ENCODE measurements around the gene XRCC1. TPM values are rescaled to one million over a fixed set of nuclear protein-coding genes. Genes with fewer than 3 reads are reported as not detected.

XRCC1 gene
- total RNA-seq, 1 experiment from 2014 or later, result 37.4 TPM

GRCh38 chr19:43584484-43584883, 9.2 kb upstream of the XRCC1 start (continued):
- no peak for TF ChIP-seq ZFX (IDR thresholded peaks at IDR 0.05)
- TF ChIP-seq POLR2A (IDR thresholded peaks at IDR 0.05; ENCODE audit: borderline replicate concordance, extremely low read depth, insufficient read depth, insufficient read length), result no peak
- TF ChIP-seq CEBPB (IDR thresholded peaks at IDR 0.05; ENCODE audit: low read depth), result no peak
- no peak for TF ChIP-seq EZH2phosphoT487 (IDR thresholded peaks at IDR 0.05; ENCODE audit: borderline replicate concordance)
- TF ChIP-seq MAX (IDR thresholded peaks at IDR 0.05), result no peak; the same call in 1 of the 2 replicates
- no peak for TF ChIP-seq ATF3 (IDR thresholded peaks at IDR 0.05)
- no peak for TF ChIP-seq TCF7L2 (IDR thresholded peaks at IDR 0.05; ENCODE audit: borderline replicate concordance, extremely low read depth, insufficient read depth, insufficient read length)
- TF ChIP-seq RAD21 (IDR thresholded peaks at IDR 0.05; ENCODE audit: low read depth), result no peak
- TF ChIP-seq SP1 (IDR thresholded peaks at IDR 0.05; ENCODE audit: low read depth), result no peak
- TF ChIP-seq SRF (IDR thresholded peaks at IDR 0.05; ENCODE audit: low read depth), result no peak
- TF ChIP-seq POLR2AphosphoS5 (IDR thresholded peaks at IDR 0.05; ENCODE audit: low read depth, low read length), result no peak

- Histone ChIP-seq H4K20me1 (ENCODE audit: insufficient read depth) (no peaks in the 10 kb centered on the region), H3K9me3 (ENCODE audit: control insufficient read depth in 1 of 2, insufficient read depth in 1 of 2, low read depth in 1 of 2, low read length in 2 of 2) (no peaks in the 10 kb centered on the region), H3K4me3 (replicated peaks in 1 of 2; ENCODE audit: low read depth in 1 of 2, low read length in 2 of 2) (no peak overlapping the region), H3K4me1 (ENCODE audit: control insufficient read depth in 1 of 2, insufficient read depth in 2 of 2, low read length in 2 of 2) (peaks cover 0 to 4% of the 10 kb centered on the region in 2 experiments; a peak in 1 of 4 replicates), H3K36me3 (ENCODE audit: control insufficient read depth in 1 of 2, insufficient read depth in 2 of 2, low read length in 2 of 2) (no peaks in the 10 kb centered on the region), H3K79me2 (ENCODE audit: insufficient read depth, low read length) (no peaks in the 10 kb centered on the region), H3K27me3 (ENCODE audit: insufficient read depth, low read length) (no peaks in the 10 kb centered on the region), H3K9ac (ENCODE audit: low read length) (no peak overlapping the region), H3K27ac (ENCODE audit: low read depth, low read length) (no peak overlapping the region), H3K9me2 (ENCODE audit: insufficient read depth) (no peaks in the 10 kb centered on the region), H2AFZ (ENCODE audit: low read depth, low read length, poor library complexity, severe bottlenecking) (no peak overlapping the region), H3K4me2 (ENCODE audit: low read length) (no peak overlapping the region)
- ChIA-PET POLR2A (no interaction called here), RAD21 (ENCODE audit: low non-redundant PET in 1 of 2, low total read pairs in 2 of 2, uncharacterized antibody in 2 of 2, unreplicated experiment in 2 of 2) (no interaction called here), CTCF (interaction anchor here (1.0 kb wide), 1 partner anchor 14 kb away, joined by 3 read pairs; the partner anchor contains the start of genes IRGQ and ZNF576)
- BruUV-seq (replicated peaks), result no TSS peak
- no peak for ATAC-seq
- no peak for DNase-seq (ENCODE audit: low read depth, low spot score)
- TF ChIP-seq EZH2 (IDR thresholded peaks at IDR 0.05) (no peak), ELF1 (IDR thresholded peaks at IDR 0.05; ENCODE audit: borderline replicate concordance, low read depth) (no peak), RAD21 (IDR thresholded peaks at IDR 0.05; ENCODE audit: low read depth) (no peak), JUND (IDR thresholded peaks at IDR 0.05) (no peak), EZH2phosphoT487 (IDR thresholded peaks at IDR 0.05; ENCODE audit: borderline replicate concordance) (no peak), MAX (IDR thresholded peaks at IDR 0.05) (no peak), TCF7L2 (IDR thresholded peaks at IDR 0.05; ENCODE audit: borderline replicate concordance, extremely low read depth, insufficient read depth, insufficient read length) (no peak), SRF (IDR thresholded peaks at IDR 0.05; ENCODE audit: low read depth) (no peak), CBX3 (IDR thresholded peaks at IDR 0.05; ENCODE audit: low read depth) (no peak)
- intact Hi-C loops (cut with micrococcal nuclease), result no loop called here
Observed at GRCh38 chr19:43582495-43582894, 7.2 kb upstream of the XRCC1 start.

Measured in HCT116 (cell line).